Jurkat, Clone E6-1 (cell line): Measurements from ENCODE around the gene HS1BP3.

ENCODE experiments used
- DNase-seq: peaks from one replicate; pipeline ENCODE4 v3.0.0-alpha.2; 2011; ENCODE audit warnings: low read depth, low spot score
- H3K4me3 ChIP-seq: 2 replicates; pipeline ENCODE4 v1.5.1; 2011; ENCODE audit warnings: mild to moderate bottlenecking, low read length, control low read depth, moderate library complexity

The HS1BP3 gene

DNA sequence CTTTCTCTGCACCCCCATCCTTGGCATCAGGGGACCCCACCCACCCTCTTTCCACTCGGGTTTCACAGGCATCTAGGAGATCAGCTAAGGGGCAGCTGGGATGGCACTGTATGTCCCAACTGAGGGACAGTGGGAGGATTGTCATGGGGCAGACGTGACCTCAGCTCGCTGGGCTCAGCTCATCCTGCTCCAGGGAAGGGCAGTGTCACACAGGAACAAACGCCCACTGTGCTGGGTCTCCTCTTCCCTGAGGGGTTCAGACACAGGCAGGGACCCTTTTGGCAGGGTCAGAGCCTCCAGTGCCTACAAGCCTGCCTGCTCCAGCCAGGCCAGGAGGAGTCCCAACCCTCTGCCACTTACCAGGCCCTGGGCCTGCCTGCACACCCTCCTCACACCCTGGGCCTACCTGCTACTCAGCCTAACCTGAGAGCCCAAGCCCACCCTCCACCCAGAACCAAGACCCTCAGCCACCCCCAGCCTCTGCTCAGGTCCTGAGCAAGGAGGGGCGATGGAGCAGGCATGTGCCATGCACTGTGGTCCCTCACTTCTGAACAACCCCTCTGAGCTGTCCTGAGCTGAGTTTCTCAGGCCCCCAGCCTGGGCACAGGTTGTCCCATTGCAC is 68.2 kb downstream of the HS1BP3 start:
- DNase-seq = no peak

DNA sequence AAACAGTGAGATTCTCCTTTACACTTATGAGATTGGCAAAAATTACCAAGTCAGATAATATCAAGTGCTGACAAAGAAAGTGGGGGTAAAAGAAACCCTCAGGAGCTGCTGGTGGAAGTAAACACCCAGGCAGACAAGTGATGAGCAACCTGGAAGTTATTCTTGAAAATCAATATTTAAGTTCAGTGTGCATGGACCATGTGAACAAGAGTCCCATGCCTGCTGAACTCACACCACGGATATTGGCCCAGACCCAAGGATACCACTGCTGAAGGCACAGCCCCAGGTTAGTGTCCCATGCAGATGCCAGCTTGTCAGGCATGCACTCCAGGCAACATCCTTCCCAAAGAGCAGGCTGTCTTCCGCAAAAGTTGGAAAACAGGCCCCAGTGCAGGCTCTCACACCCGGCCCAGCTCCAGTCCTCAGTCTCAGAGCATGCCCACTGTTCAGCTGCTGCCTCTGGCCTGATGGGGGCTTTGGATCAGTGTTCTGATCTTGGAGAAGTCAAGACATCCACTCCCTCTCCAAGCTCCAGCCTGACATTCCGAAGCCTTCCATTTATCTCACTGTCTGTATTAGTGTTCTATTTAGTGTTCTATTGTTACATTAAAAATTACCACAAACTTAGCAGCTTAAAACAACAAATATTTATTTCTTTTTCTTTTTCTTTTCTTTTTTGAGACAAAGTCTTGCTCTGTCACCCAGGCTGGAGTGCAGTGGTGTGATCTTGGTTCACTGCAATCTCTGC is 70.0 kb downstream of the HS1BP3 start:
- DNase-seq = no peak
- no peak overlapping the region for H3K4me3 ChIP-seq

More for the DNA sequence above, 68.2 kb downstream of the HS1BP3 start:
- H3K4me3 ChIP-seq = no peak overlapping the region

DNA sequence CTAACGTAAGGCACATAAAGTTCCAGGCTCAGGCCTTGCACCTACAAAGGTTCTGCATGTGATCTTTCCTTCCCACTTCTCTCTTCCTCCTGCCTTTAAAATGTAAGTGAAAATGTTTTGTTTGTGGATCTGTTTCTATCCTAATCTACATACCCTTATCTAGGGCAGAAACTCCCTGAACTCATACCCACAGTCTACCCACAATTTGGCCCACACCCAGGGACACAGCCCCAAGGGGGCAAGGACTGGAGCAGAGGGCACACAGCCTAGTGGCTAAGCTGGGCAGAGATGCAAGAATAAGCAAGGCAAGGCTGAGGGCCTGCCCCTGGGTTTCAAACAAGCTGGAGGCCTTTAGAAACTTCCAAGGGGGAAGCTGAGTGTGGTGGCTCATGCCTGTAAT is 71.0 kb downstream of the HS1BP3 start:
- no peak for DNase-seq
- no peak overlapping the region for H3K4me3 ChIP-seq

DNA sequence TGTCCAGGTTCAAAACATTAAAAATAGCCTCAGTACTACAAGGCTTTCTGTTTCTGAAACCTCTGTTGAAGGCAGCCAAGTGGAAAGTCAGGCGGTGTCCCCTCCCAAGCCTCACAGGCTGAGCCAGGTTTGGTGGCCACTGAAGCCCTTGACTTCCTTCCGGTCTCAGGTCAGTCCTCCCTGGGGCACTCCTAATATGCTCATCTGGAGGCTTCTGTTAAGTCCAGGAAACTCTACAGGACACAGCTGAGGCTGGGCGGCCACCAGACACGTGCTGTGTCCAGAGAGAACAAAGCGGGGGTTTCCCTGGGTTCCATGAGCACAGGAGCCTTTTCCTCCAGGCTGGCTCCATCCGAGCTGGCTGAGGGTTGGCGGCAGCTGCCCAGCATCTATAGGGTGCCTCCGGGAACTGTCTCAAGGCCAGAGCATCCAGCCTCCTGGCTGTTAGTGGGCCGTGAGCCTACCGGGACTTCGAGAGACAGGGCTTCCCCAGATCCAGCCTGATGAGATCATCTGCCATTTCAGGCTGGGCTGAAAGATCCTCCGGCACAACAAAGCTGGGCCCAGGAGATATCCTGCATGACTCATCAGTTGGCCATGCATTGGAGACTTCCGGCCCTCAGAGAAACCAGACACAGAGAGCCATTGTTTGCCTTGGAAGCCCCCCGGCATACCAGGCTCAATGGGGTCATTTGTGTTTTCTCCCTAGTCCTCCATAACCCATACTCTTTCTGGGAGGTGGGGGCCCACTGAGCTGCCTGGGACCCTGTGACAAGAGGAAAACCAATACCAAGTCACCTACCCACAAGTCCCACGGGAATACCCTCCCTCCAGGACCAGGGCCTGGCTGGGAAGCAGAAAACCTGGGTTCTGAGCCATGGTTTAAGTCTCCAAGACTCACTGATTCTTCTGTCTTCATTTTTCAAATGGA is 71.7 kb downstream of the HS1BP3 start:
- no peak for DNase-seq

DNA sequence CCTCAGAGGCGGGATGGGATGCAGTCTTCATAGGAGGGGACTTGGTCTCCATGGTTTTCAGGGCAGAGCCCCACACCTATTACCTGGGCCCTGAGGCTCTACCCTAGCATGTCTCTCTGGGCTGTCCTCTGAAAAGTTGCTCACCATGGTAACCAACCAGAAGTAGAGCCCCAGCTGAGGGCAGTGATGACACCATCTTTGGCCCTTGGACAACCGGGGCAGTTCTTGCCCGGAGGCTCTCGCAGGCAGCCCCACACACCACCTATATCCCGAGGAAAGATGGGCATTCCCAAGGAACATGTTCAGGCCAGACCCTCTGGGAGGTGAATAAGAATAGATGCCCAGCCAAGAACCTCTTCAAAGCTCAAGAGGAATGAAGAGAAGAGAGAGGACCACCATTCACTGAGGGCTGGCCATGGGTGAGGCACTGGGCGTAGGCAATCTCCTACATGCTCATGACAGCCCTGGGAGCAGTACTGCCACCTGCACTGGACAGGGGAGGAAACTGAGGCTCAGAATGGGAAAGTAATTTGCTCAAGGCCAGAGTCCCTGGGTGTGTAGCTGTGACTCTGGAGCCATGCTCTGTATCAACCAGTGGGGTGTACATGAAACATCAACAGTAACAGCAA is 72.5 kb downstream of the HS1BP3 start:
- H3K4me3 ChIP-seq = no peak overlapping the region
- no peak for DNase-seq

More for the DNA sequence above, 71.7 kb downstream of the HS1BP3 start:
- H3K4me3 ChIP-seq = no peak overlapping the region

DNA sequence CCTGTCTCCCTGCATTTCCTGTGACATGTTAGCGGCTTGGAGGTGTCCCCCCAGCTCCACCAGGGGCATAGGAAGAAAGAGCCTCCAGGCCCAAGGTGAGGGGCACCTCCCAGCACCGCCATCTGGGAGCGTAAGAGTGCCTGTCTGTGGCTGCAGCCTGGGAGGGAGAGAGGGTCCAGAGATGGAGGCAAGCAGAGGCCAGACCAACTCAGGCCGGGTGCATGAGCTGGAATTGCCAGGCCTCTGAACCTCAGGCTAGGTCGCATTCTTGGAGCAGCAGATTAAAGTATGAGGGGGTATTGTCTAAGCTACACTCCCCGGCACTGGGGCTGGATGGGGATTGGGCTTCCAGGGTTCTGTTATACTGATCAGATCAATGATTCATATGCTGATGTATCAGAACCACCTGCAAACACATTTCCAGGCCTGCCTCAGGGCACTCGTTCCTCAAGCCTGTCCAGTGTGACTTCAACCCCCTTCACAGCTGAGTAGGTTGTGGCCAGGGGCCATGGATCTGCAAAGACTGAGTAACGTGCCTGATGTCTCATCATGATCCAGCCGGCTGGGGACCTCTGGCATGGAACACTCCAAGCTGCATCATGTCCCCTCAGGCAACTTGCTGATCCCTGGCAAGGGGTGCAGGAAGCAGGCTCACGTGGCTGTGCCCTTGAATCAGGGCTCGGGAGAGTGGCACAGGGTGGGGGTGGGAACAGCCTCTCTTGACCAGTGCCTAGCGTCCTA is 73.2 kb downstream of the HS1BP3 start:
- H3K4me3 ChIP-seq = no peak overlapping the region
- DNase-seq = no peak

DNA sequence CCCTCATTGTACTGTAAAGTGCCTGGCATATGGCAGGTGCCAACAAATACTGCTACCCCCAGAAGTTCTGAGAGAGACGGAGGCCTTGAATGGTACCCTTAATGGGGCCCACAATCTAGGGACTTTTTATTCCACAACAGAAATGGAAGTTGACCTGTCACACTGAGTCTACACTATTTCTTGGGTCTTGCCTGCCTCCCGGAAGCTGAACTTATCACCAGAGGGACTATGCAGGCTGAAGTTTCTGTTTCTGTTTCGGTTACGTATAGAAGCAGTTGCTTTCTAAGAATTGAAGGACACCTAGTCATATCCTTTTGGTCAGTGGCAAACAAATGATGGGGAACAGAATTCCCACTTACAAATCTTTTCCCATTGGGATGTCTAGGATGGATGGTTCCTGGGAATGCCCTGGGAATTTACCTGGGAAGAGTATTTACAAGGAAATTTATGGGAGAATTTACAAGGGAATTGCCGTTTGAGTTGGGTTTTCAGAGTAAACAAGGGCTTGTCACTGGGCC is 74.2 kb downstream of the HS1BP3 start:
- no peak for DNase-seq

DNA sequence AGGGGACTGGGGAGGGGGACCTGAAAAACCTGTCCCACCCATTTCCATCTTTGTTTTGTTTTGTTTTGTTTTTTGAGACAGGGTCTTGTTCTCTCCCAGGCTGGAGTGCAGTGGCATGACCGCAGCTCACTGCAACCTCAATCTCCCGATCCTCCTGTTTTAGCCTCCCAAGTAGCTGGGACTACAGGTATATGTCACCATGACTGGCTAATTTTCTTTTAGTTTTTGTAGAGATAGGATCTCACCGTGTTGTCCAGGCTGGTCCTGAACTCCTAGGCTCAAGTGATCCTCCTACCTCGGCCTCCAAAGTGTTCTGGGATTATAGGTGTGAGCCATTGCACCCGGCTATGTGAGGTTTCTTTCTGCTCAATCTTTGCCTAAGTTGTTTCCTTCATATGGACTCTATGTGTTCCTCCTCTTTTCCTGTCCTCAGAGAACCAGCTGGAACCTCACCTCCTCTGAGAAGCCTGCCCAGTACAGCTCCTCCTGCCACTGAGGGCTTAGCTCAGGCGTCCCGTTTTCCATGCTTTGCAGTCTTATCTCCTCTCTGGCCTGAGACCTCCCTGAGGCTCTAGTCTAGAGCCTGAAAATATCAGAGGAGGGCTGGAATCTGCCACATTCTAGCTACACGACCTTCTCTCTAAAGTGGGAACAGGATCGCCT is 74.8 kb downstream of the HS1BP3 start:
- no peak overlapping the region for H3K4me3 ChIP-seq
- no peak for DNase-seq

More for the DNA sequence above, 74.2 kb downstream of the HS1BP3 start:
- no peak overlapping the region for H3K4me3 ChIP-seq

DNA sequence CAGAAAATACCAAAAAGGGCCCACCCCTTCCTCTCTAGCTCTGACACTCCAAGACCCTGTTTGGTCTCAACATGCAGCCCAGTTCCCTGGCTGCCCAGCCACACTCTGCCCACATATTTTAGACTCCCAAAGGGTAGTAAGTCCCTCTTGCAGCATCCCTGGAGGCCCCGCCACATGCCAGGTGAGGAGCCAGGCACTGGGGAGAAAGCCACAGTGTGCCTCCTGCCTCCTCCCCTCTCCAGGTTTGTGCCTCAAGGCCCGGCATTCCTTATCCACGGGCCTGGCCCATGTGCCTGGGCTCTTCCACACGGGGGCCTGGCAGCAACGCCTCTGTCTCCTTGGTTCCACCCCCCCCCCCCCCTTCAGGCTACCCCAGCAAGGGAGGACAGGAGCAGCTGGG is 75.5 kb downstream of the HS1BP3 start:
- no peak for DNase-seq
- H3K4me3 ChIP-seq = no peak overlapping the region

DNA sequence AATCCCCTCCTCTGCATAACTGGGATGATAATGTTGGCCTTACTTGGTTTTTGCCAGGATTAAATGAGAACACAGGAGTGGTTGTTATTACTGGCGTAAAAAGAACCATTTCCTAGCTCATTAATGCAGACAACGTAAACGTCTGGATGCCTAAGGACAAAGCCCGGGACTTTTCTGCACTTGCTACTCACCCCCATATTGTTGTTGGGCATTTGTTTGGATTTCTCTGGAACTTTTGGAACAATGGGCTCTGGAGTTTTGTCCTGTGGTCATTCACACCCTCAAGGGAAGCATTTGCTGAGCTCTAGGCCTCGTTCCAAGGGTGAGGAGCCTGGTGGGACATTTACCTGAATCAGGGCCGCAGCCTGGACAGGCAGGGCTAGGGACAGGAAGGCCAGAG is 76.0 kb downstream of the HS1BP3 start:
- DNase-seq = no peak
- H3K4me3 ChIP-seq = no peak overlapping the region

DNA sequence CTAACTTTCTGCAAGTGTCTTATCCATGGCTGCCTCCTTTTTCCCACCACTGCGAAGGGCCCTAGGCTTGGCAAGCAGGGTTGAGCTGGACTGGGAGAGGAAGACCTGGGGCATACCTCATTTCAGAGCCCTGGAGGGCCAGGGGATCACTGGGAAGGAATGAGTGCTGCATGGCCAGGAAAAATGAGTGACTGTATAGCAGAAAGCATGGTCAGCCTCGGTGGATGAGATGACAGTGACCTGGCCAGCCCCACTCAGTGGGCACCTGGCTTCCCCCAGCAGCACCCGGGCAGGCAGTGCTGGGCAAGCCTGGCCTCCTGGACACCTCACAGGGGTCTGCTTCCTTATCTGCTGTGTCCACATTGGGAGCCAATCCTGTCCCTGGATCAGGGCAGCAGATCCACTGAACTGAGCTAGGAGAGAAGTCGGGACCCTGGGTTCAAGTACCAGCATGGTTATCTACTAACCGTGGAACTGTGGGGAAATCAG is 76.4 kb downstream of the HS1BP3 start:
- DNase-seq = no peak

DNA sequence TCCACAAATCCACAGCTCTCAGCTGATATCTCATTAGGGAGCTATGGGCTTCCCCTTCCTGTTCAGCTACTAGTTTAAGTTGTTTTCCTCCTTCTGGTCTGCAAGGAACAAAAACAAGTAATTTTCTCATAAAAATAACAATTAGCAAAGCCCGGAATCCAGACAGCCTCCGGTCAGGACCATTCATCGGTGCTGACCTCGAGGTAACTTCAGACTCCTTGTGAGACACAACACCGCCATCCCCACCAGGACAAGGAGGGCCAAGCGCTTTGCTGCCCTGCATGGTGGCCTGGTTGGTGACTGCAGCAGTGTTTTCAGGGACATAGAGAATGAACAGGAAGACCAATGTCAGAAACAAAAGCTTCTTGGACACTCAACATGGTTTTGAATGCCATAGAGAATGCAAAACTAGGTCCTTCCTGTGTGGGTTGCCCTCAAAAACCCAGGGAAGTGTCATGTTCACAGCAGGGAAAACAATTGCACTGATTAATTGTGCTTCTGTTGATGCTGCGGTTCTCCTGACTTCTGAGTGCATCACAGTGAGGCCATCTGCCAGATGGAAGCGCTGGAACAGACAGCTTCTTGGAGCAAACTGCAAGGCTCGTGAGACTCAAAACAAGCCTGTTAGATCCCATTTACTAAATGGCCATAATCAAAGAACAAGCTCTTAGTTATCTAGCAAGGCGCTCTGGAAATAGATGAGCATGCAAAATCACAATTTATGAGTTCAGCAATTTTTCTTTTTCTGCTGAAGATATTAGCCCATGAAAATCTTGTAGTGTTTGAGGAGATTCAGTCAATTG is 77.1 kb downstream of the HS1BP3 start:
- no peak for DNase-seq
- H3K4me3 ChIP-seq = no peak overlapping the region

More for the DNA sequence above, 76.4 kb downstream of the HS1BP3 start:
- no peak overlapping the region for H3K4me3 ChIP-seq

DNA sequence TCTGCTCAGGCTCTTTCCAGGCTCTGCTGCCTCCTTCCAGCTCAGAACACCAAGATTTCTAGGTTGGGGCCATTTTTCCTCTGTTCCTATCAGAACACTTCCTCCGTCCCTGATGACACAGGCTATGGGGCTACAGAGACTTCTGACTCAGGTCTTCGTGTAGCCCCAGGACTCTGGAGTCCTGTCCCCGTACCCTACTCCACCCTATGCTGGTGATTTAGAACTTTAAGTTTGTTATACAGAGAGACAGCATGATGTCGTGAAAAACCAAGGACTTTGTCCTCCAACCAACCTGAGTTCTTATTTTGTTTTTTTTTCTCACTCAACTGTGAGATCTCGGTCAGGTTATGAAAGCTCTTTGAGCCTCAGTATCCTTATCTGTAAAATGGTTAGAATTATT is 78.7 kb downstream of the HS1BP3 start:
- no peak for DNase-seq
- H3K4me3 ChIP-seq = no peak overlapping the region

DNA sequence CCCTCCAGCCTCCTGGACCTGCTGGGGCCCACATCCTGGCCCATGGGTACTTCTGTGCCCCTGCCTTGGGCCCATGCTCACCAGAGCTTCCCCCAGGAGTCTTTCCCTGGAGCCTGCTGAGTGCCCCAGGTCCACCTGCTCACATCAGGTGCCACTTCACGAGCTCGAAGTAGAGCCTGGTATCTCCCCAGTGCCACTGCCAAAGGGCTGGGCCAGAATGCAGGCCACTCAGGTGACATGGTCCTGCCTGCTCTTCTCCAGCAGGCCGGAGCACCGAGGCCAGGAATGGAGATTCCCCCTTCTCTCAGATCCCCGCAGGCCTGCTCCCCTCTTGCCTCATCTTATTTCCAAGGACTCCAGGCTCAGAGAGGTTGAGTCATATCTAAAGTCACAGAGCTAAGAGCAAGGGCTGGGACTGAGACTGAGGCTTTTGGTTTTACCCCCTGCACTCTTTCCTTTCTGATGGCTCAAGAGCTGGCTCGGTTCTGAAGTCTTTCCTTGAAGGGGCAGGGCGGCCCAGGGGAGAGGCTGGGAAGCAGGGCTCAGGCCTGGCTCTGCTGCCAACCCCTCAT is 79.2 kb downstream of the HS1BP3 start:
- DNase-seq = no peak
- H3K4me3 ChIP-seq = no peak overlapping the region

DNA sequence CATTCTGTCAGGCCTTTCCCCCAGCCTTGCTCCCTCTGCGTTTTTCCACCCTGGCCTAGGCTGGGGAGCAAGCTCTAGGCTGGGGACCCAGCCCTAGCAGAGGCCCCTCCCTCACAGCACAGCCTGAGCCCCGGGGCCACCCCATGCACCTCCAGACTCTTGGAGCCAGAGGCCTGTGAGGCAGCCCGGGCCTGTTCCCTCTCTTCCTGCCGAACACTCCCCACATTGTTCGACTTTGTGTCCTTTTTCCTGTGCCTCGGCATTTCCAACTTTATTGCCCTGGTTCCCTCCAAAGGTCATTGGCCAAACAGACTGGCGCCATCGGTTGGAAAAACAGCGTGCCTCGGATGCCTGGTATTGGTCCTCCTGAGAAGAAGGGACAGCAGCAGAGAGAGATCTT is 79.7 kb downstream of the HS1BP3 start:
- H3K4me3 ChIP-seq = no peak overlapping the region
- no peak for DNase-seq

DNA sequence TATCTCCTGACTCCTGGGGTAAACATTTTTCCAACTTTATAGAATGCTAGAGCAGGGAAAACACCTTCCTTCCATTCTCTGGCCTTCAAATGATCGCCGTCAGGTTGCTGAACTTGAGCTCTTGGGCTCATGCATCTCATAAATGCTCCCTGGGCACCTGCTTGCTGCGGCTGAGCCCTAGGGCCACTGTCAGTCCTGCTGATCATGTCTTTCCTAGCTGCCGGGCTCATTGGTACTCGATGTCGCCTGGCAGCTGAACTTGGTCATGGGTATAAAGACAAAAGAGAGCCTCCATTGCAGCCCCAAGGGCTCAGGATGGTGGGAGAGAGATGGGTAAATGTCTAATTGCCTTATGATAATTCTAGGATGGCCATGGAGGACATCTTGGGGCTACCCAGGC is 80.6 kb downstream of the HS1BP3 start:
- H3K4me3 ChIP-seq = no peak overlapping the region
- no peak for DNase-seq
